Left lung (tissue), 10 donors: ENCODE results near the gene CD247. TPM values are rescaled to one million over a fixed set of nuclear protein-coding genes. Genes with fewer than 3 reads are reported as not detected.

Source experiments
- ATAC-seq: fragments of 200-7000 bp; cut with Tn5 transposase; one replicate; pipeline ENCODE4 v1.9.1; 2020; ENCODE audit warnings: moderate library complexity
- DNase-seq, 4 donors: peaks; one replicate each; pipeline ENCODE4 v3.0.0-alpha.2; 2013 to 2020
- H3K27ac ChIP-seq, 2 donors: fragments of 200-600 bp; sonication (generic) in 1 of 2; one replicate each; pipeline versions ENCODE4 v1.5.0 to v1.8.0; 2020 to 2021
- H3K27me3 ChIP-seq, 2 donors: fragments of 200-600 bp; sonication (generic) in 1 of 2; one replicate each; pipeline versions ENCODE4 v1.5.0 to v1.8.0; 2020 to 2021
- H3K36me3 ChIP-seq, 2 donors: fragments of 200-600 bp; sonication (generic) in 1 of 2; one replicate each; pipeline versions ENCODE4 v1.5.0 to v1.8.0; 2020 to 2021
- H3K4me1 ChIP-seq, 2 donors: fragments of 200-600 bp; one replicate each; pipeline ENCODE4 v1.8.0; 2021
- H3K4me3 ChIP-seq, 2 donors: fragments of 200-600 bp; sonication (generic) in 1 of 2; one replicate each; pipeline versions ENCODE4 v1.5.0 to v1.8.0; 2020 to 2021; ENCODE audit warnings: mild to moderate bottlenecking in 1 of 2
- H3K9me3 ChIP-seq, 2 donors: fragments of 200-600 bp; sonication (generic) in 1 of 2; one replicate each; pipeline versions ENCODE4 v1.5.0 to v1.8.0; 2020 to 2021
- intact Hi-C, 2 donors: fragments of 100-400 bp; cut with DNase I; formaldehyde crosslinking; loops; one replicate each; pipeline versions ENCODE4 v1.11.2 to v1.14.2; 2022
- polyA plus RNA-seq, 6 donors: library from polyadenylated mRNA; unstranded; fragments of 120-200 nt; gene quantifications; one replicate each; pipeline ENCODE4 v1.2.1, GENCODE V29; 2013; ENCODE audit not compliant: insufficient read length in 6 of 6
- total RNA-seq, 2 donors: library from RNA; stranded (reverse); fragmentation: NEBNext Ultra II Directional; extraction: Animal tissue kit (Norgen Biotek cat#: 25700); gene quantifications; one replicate each; pipeline ENCODE4 v1.2.1, GENCODE V29; 2021
- TF ChIP-seq, protein P1 (sequence below), 2 donors: fragments of 200-600 bp; sonication (generic) in 1 of 2; IDR thresholded peaks; one replicate each; pipeline versions ENCODE4 v1.5.0 to v1.8.0; 2021; ENCODE audit warnings: antibody characterized with exemption in 2 of 2
- donor health status: DM: no; HTN: yes; CAD: no.
- donor health status: DM: no; HTN: no; CAD: no.

CD247 gene
- total and polyA plus RNA-seq, 8 donors: 1.3 to 5.6 (median 1.9) TPM

DNA sequence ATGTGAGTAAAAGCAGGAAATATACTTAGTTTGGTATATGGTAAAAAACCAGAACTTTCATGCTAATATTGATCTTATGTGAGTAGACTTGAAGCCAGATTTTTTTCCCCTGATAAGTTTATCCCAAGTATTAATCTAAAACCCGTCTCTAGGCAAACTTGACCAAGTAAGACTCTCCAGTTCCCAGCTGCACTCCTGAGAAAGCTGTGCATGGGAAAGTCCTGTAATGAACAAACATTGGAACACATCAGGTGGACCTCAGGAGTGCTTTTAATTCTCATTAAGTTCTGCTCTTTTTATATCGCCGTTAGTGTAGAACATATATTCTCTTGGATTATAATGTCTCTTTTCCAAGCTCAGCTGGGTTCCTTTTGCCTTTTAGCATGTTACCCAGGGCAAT lies 105.0 kb downstream of the CD247 start:
- DNase-seq (no peak), ATAC-seq (peak; percentile 62)
- Histone ChIP-seq H3K27me3 (no peaks in the 10 kb centered on the region), H3K4me3 (no peak overlapping the region), H3K9me3 (no peaks in the 10 kb centered on the region), H3K4me1 (no peaks in the 10 kb centered on the region), H3K36me3 (peaks cover 0 to 34% of the 10 kb centered on the region in 2 donors), H3K27ac (no peak overlapping the region)
- intact Hi-C loops: loop anchor here in 1 of 2 donors (10.0 kb wide), 1 partner anchor 121 kb away; no protein-coding TSS in a partner anchor
- TF ChIP-seq, protein P1, sequence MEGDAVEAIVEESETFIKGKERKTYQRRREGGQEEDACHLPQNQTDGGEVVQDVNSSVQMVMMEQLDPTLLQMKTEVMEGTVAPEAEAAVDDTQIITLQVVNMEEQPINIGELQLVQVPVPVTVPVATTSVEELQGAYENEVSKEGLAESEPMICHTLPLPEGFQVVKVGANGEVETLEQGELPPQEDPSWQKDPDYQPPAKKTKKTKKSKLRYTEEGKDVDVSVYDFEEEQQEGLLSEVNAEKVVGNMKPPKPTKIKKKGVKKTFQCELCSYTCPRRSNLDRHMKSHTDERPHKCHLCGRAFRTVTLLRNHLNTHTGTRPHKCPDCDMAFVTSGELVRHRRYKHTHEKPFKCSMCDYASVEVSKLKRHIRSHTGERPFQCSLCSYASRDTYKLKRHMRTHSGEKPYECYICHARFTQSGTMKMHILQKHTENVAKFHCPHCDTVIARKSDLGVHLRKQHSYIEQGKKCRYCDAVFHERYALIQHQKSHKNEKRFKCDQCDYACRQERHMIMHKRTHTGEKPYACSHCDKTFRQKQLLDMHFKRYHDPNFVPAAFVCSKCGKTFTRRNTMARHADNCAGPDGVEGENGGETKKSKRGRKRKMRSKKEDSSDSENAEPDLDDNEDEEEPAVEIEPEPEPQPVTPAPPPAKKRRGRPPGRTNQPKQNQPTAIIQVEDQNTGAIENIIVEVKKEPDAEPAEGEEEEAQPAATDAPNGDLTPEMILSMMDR (IDR thresholded peaks at IDR 0.05): no peak

DNA sequence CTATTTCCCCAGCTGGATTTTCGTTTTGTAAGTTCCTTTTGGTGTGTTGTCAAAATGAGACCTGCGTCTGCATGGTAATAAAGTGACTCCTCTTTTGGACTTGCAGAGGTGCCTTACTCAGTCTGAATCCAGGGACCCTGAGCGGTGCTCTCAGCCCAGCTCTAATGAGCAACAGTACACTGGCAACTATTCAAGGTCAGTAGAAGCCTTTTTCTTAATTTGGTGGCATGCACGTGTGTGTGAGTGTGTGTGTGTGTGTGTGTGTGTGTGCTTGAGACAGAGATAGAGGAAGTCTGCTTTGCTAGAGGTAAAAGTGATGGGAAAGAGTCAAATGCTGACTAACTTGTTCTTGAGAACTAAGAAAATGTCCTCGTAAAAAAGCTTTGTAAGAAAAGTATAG lies 105.4 kb downstream of the CD247 start:
- H3K4me1 ChIP-seq: no peaks in the 10 kb centered on the region
- ATAC-seq: peak; percentile 21
- no peak overlapping the region for H3K4me3 ChIP-seq
- intact Hi-C loops: loop anchor here in 1 of 2 donors (10.0 kb wide), 1 partner anchor 122 kb away; no protein-coding TSS in a partner anchor
- TF ChIP-seq, protein P1 (IDR thresholded peaks at IDR 0.05): no peak
- no peak for DNase-seq
- H3K27ac ChIP-seq: no peak overlapping the region
- peaks cover 0 to 34% of the 10 kb centered on the region in 2 donors for H3K36me3 ChIP-seq
- no peaks in the 10 kb centered on the region for H3K27me3 ChIP-seq
- H3K9me3 ChIP-seq: no peaks in the 10 kb centered on the region

DNA sequence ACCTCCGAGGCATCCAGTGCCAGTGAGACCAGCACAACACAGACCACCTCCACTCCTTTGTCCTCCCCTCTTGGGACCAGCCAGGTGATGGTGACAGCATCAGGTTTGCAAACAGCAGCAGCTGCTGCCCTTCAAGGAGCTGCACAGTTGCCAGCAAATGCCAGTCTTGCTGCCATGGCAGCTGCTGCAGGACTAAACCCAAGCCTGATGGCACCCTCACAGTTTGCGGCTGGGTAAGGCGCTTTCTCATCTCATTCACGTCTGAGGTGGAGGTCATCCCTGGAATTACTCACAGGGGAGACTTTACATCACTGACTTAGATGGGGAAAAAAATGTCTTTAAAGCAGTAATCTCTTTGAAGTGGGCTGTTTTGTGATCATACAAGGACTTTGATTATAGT lies 106.3 kb downstream of the CD247 start:
- Histone ChIP-seq H3K27ac (no peak overlapping the region), H3K4me1 (no peaks in the 10 kb centered on the region), H3K36me3 (peaks cover 0 to 34% of the 10 kb centered on the region in 2 donors), H3K4me3 (no peak overlapping the region), H3K27me3 (no peaks in the 10 kb centered on the region), H3K9me3 (no peaks in the 10 kb centered on the region)
- DNase-seq (no peak), ATAC-seq (no peak)
- intact Hi-C loops: loop anchor here in 1 of 2 donors (10.0 kb wide), 1 partner anchor 123 kb away; no protein-coding TSS in a partner anchor
- TF ChIP-seq, protein P1 (IDR thresholded peaks at IDR 0.05): no peak

DNA sequence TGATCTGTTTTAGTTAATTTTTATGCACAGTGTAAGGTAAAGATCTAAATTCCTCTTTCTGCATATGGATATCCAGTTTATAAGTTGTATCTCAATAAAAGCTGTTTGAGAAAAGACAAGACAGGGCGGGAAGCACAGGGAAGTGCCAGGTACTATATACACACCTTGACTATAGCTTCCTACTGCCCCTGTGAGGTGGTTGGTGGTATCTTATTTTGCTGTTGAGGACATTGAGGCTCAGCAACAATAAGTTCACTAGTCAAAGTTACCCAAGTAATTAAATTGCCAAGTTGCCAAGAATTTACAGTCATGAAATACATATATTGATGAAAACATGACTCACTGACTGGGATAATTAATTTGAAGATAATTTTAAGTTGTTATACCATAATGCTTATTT lies 109.1 kb downstream of the CD247 start:
- H3K4me3 ChIP-seq: no peak overlapping the region
- H3K27me3 ChIP-seq: no peaks in the 10 kb centered on the region
- TF ChIP-seq, protein P1 (IDR thresholded peaks at IDR 0.05): no peak
- peaks cover 0 to 20% of the 10 kb centered on the region in 2 donors for H3K36me3 ChIP-seq
- no peaks in the 10 kb centered on the region for H3K9me3 ChIP-seq
- ATAC-seq (no peak), DNase-seq (no peak)
- peaks cover 0 to 7% of the 10 kb centered on the region in 2 donors for H3K4me1 ChIP-seq
- no peak overlapping the region for H3K27ac ChIP-seq
- intact Hi-C loops: loop anchor here in 1 of 2 donors (10.0 kb wide), 1 partner anchor 144 kb away; no protein-coding TSS in a partner anchor

DNA sequence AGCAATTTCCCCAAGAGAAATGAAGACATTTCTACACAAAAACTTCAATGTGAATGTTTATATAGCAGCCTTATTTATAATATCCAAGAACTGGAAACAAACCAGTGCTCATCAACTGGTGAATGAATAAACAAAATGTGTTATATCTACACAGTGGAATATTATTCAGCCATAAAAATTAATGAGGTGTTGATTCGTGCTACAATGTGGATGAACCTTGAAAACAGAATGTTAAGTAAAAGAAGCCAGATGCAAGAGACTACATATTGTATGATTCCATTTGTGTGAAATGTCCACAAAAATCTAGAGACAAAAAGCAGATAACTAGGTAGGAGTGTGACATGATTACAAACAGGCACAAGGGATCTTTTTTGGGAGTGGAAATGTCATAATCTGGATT lies 110.0 kb downstream of the CD247 start:
- Histone ChIP-seq H3K9me3 (no peaks in the 10 kb centered on the region), H3K27me3 (no peaks in the 10 kb centered on the region), H3K4me3 (no peak overlapping the region), H3K36me3 (peaks cover 0 to 20% of the 10 kb centered on the region in 2 donors), H3K4me1 (peaks cover 0 to 7% of the 10 kb centered on the region in 2 donors), H3K27ac (no peak overlapping the region)
- ATAC-seq (no peak), DNase-seq (no peak)
- TF ChIP-seq, protein P1 (IDR thresholded peaks at IDR 0.05): no peak
- intact Hi-C loops: loop anchor here in 1 of 2 donors (10.0 kb wide), 1 partner anchor 144 kb away; no protein-coding TSS in a partner anchor
